ENCODE data around the gene RNF126.
"Not testable (repeated sequence)": the region's sequence is repeated elsewhere in the genome, so short reads cannot be mapped to it uniquely, and the experiment has no call there.

Gene RNF126

GRCh38 chr19:624433-625109 is 38.4 kb downstream of the RNF126 start:
- DNase-seq = no peak

GRCh38 chr19:623974-624373 is 39.0 kb downstream of the RNF126 start:
- no peak for DNase-seq

GRCh38 chr19:623175-623916 is 39.7 kb downstream of the RNF126 start:
- no peak for DNase-seq

- DNase-seq = no peak
Observed at GRCh38 chr19:622666-623065, 40.3 kb downstream of the RNF126 start.

- DNase-seq = no peak
Observed at GRCh38 chr19:621819-622218, 41.2 kb downstream of the RNF126 start.

GRCh38 chr19:621191-621590 is 41.8 kb downstream of the RNF126 start:
- not testable (repeated sequence) for DNase-seq

- DNase-seq = no peak
Observed at GRCh38 chr19:620166-620862, 42.7 kb downstream of the RNF126 start.

GRCh38 chr19:619286-620002 is 43.6 kb downstream of the RNF126 start:
- no peak for DNase-seq

GRCh38 chr19:618674-619285 is 44.2 kb downstream of the RNF126 start:
- no peak for DNase-seq

GRCh38 chr19:618247-618619 is 44.8 kb downstream of the RNF126 start:
- no peak for DNase-seq

- DNase-seq = no peak
Observed at GRCh38 chr19:617551-618246, 45.3 kb downstream of the RNF126 start.

- no peak for DNase-seq
Observed at GRCh38 chr19:616747-617526, 46.1 kb downstream of the RNF126 start.

- no peak for DNase-seq
Observed at GRCh38 chr19:616062-616700, 46.8 kb downstream of the RNF126 start.

- DNase-seq = no peak
Observed at GRCh38 chr19:615619-616018, 47.4 kb downstream of the RNF126 start.

GRCh38 chr19:613732-614567 is 49.1 kb downstream of the RNF126 start:
- DNase-seq = no peak

- DNase-seq = no peak
Observed at GRCh38 chr19:612941-613340, 50.1 kb downstream of the RNF126 start.

- DNase-seq = peak; percentile 56
Observed at GRCh38 chr19:611481-611868, 51.5 kb downstream of the RNF126 start.

GRCh38 chr19:610801-611480 is 52.1 kb downstream of the RNF126 start:
- DNase-seq = peak; percentile 75

- peak; percentile 61 for DNase-seq
Observed at GRCh38 chr19:610071-610800, 52.8 kb downstream of the RNF126 start.
